ENCODE results near the gene WFDC10A. TPM values are rescaled to one million over a fixed set of nuclear protein-coding genes. Genes with fewer than 3 reads are reported as not detected.

WFDC10A gene
- total and polyA plus RNA-seq, 9 of the 15 experiments (the other 6 are each of a cell fraction or from before 2014, with no cell fraction given): not detected

DNA sequence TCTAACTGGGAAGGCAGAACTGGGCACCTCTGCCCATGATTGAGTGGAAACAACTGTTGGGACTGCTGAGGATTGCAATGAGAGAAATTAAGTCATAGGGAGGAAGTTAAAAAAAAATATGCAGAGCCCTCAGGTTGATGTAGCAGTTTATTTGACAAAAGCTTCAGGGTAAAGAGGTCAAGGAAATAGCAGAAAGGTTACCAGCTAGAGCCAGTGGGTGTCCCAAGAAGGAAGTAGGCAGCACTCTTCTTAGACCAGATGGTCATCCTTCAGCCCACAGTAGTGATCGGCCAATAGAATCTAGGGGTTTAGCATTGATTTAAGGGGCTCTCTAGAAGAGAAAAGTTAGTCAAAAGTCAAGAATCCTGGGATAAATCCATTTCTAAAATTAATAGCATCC, 21.7 kb upstream of the WFDC10A start (continued):
- TF ChIP-seq, protein P1, sequence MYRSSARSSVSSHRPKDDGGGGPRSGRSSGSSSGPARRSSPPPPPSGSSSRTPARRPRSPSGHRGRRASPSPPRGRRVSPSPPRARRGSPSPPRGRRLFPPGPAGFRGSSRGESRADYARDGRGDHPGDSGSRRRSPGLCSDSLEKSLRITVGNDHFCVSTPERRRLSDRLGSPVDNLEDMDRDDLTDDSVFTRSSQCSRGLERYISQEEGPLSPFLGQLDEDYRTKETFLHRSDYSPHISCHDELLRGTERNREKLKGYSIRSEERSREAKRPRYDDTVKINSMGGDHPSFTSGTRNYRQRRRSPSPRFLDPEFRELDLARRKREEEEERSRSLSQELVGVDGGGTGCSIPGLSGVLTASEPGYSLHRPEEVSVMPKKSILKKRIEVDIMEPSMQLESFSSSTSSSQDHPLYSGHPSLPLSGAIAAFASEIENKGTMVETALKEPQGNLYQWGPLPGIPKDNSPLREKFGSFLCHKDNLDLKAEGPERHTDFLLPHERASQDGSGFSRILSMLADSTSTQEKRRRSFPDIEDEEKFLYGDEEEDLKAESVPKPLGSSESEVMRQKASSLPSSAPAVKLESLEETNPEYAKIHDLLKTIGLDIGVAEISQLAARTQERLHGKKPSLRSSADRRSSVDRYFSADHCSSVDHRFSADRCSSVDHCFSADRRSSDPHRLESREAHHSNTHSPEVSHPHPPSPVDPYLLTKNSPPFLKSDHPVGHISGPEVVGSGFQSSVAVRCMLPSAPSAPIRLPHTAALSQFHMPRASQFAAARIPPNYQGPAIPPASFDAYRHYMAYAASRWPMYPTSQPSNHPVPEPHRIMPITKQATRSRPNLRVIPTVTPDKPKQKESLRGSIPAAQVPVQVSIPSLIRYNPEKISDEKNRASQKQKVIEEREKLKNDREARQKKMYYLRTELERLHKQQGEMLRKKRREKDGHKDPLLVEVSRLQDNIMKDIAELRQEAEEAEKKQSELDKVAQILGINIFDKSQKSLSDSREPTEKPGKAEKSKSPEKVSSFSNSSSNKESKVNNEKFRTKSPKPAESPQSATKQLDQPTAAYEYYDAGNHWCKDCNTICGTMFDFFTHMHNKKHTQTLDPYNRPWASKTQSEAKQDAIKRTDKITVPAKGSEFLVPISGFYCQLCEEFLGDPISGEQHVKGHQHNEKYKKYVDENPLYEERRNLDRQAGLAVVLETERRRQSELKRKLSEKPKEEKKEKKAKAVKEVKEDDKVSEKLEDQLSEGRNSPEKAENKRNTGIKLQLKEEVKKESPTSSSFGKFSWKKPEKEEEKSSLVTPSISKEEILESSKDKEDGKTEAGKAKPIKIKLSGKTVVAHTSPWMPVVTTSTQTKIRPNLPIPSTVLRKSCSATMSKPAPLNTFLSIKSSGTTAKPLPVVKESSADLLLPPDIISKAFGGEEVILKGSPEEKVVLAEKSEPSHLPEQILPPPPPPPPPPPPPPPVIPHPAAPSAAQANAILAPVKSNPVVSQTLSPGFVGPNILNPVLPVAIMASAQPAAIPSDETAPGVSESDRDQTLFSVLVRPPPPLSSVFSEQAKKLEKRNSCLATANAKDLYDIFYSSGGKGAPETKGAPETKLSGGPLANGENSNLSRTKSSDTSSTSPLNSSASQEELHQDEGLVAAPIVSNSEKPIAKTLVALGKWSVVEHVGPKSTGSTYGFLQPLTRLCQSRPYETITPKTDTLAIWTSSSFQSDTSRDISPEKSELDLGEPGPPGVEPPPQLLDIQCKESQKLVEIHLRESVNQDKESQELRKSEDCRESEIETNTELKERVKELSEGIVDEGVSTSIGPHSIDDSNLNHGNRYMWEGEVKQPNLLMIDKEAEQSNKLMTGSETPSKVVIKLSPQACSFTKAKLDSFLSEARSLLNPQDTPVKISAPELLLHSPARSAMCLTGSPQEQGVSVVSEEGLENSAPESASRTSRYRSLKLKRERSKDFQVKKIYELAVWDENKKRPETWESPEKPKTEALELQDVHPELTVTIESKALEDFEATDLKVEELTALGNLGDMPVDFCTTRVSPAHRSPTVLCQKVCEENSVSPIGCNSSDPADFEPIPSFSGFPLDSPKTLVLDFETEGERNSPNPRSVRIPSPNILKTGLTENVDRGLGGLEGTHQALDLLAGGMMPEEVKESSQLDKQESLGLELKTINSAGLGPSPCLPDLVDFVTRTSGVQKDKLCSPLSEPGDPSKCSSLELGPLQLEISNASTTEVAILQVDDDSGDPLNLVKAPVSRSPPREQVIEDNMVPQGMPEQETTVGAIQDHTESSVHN (IDR thresholded peaks at IDR 0.05; ENCODE audit: borderline replicate concordance in 1 of 2, low read depth in 1 of 2): no peak
- no peak for TF ChIP-seq ZNF668 (CRISPR knock-in tag; IDR thresholded peaks at IDR 0.05)

All from K562 (cell line).